Panc1 (cell line): ENCODE data around the gene MGAT5. TPM values are rescaled to one million over a fixed set of nuclear protein-coding genes. Genes with fewer than 3 reads are reported as not detected.

Source experiments
- ATAC-seq: fragments of 200-7000 bp; cut with Tn5 transposase; 2 replicates; pipeline ENCODE4 v1.9.1; 2020; ENCODE audit warnings: mild to moderate bottlenecking, moderate library complexity
- BruUV-seq: library from RNA; stranded (reverse); fragments of 400-500 nt; replicated peaks from 2 replicates; lab custom pipeline; 2021; lab: Mats Ljungman, UMichigan
- CTCF ChIA-PET: fragments of 300-600 bp; sonication (Branson Sonifier 250); formaldehyde crosslinking; loops from one replicate; lab custom pipeline; 2022; ENCODE audit warnings: antibody characterized with exemption; lab: Charles Lee
- POLR2A ChIA-PET: fragments of 300-600 bp; sonication (Branson Sonifier 250); formaldehyde crosslinking; loops from one replicate; lab custom pipeline; 2022; ENCODE audit warnings: antibody characterized with exemption; lab: Charles Lee
- DNase-seq: peaks from one replicate; pipeline ENCODE4 v3.0.0-alpha.2; 2010; ENCODE audit warnings: low read depth, low spot score
- H3K27ac ChIP-seq: 2 replicates; pipeline ENCODE4 v1.5.1; 2011; ENCODE audit warnings: mild to moderate bottlenecking, low read length, inconsistent platforms
- H3K27me3 ChIP-seq: fragments of 200-500 bp; sonication (Bioruptor generic); 2 replicates; pipeline ENCODE4 v1.6.0; 2014; ENCODE audit warnings: low read length, inconsistent platforms; ENCODE audit not compliant: control insufficient read depth, insufficient read depth
- H3K36me3 ChIP-seq: fragments of 200-500 bp; sonication (Bioruptor generic); 2 replicates; pipeline ENCODE4 v1.5.1; 2014; ENCODE audit warnings: inconsistent platforms, mild to moderate bottlenecking, low read length, moderate library complexity; ENCODE audit not compliant: control insufficient read depth, insufficient read depth
- H3K4me1 ChIP-seq: 2 replicates; pipeline ENCODE4 v1.5.1; 2011; ENCODE audit warnings: inconsistent platforms, mild to moderate bottlenecking, low read length, moderate library complexity; ENCODE audit not compliant: control insufficient read depth, insufficient read depth
- H3K4me3 ChIP-seq, 2 experiments: 2 replicates each; pipeline ENCODE4 v1.5.1; 2011 to 2012; ENCODE audit warnings: low read depth in 2 of 2, low read length in 2 of 2, mild to moderate bottlenecking in 2 of 2, inconsistent platforms in 1 of 2, moderate library complexity in 1 of 2
- H3K9me3 ChIP-seq: fragments of 200-500 bp; sonication (Bioruptor generic); 2 replicates; pipeline ENCODE4 v1.5.1; 2014; ENCODE audit warnings: low read depth, mild to moderate bottlenecking, inconsistent platforms, low read length, moderate library complexity; ENCODE audit not compliant: control insufficient read depth, insufficient read depth
- POLR2AphosphoS5 ChIP-seq: IDR thresholded peaks from 2 replicates; pipeline ENCODE4 v1.6.1; 2012; ENCODE audit warnings: mild to moderate bottlenecking, low read depth, low read length, moderate library complexity
- SIN3A ChIP-seq: IDR thresholded peaks from 2 replicates; pipeline ENCODE4 v1.6.1; 2012; ENCODE audit warnings: low read depth, mild to moderate bottlenecking, low read length, moderate library complexity, borderline replicate concordance; ENCODE audit not compliant: insufficient read depth
- TCF7L2 ChIP-seq: IDR thresholded peaks from 2 replicates; pipeline ENCODE4 v1.6.1; 2011; ENCODE audit warnings: mild to moderate bottlenecking, low read depth, low read length, inconsistent platforms
- in situ Hi-C: cut with HindIII; loops from 2 replicates; pipeline ENCODE4 v1.10.0; 2016; ENCODE audit warnings: low sequenced_read_pairs, low pct_unique_long_range_greater_than_20kb
- intact Hi-C: fragments of 100-400 bp; cut with micrococcal nuclease; formaldehyde crosslinking; loops from one replicate; pipeline ENCODE4 v1.10.0; 2022; ENCODE audit not compliant: unreplicated experiment
- total RNA-seq: library from RNA; stranded (reverse); gene quantifications from one replicate; pipeline ENCODE4 v1.2.1, GENCODE V29; 2021; ENCODE audit not compliant: unreplicated experiment
- TF ChIP-seq, protein P1 (sequence below), 2 experiments: IDR thresholded peaks; 2 replicates each; pipeline ENCODE4 v1.6.1; 2011 to 2012; ENCODE audit warnings: low read depth in 2 of 2, control low read depth in 1 of 2, low read length in 1 of 2, mild to moderate bottlenecking in 1 of 2, moderate library complexity in 1 of 2; ENCODE audit not compliant: insufficient read depth in 1 of 2
- TF ChIP-seq, protein P2 (sequence below): fragments of 450-650 bp; IDR thresholded peaks from 2 replicates; pipeline ENCODE4 v1.5.1; 2017; ENCODE audit warnings: mild to moderate bottlenecking

Gene MGAT5
- total RNA-seq, 1 experiment from 2014 or later, result 22.1 TPM

DNA sequence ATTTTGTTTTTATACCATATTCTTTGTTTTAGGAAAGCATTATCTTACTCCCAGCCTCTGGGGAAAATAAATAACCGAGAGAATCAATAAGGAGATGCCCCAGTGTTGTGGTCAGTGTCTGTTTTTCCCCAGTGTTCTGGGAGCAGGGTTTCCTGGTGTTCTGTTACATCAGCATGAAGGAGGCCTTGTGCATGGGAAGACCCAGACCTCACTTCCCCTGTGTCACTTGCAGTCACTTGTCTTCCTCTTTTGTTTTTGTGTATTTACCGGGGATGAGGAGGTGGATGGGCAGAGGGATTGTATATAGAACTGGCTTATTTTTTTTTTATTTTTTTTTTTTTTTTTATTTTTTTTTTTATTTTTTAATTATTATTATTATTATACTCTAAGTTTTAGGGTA lies 45.0 kb upstream of the MGAT5 start:
- in situ Hi-C loops (no loop called here), intact Hi-C loops (loop anchor here (5.0 kb wide), 2 partner anchors 92 to 322 kb away; no protein-coding TSS in a partner anchor)
- ATAC-seq (no peak), DNase-seq (no peak)
- ChIA-PET POLR2A (no interaction called here), CTCF (no interaction called here)
- no peak overlapping the region for H3K27ac ChIP-seq
- H3K4me1 ChIP-seq, result no peaks in the 10 kb centered on the region
- no TSS peak for BruUV-seq
- H3K27me3 ChIP-seq, result no peaks in the 10 kb centered on the region
- H3K4me3 ChIP-seq, result no peak overlapping the region
- TF ChIP-seq, protein P1, sequence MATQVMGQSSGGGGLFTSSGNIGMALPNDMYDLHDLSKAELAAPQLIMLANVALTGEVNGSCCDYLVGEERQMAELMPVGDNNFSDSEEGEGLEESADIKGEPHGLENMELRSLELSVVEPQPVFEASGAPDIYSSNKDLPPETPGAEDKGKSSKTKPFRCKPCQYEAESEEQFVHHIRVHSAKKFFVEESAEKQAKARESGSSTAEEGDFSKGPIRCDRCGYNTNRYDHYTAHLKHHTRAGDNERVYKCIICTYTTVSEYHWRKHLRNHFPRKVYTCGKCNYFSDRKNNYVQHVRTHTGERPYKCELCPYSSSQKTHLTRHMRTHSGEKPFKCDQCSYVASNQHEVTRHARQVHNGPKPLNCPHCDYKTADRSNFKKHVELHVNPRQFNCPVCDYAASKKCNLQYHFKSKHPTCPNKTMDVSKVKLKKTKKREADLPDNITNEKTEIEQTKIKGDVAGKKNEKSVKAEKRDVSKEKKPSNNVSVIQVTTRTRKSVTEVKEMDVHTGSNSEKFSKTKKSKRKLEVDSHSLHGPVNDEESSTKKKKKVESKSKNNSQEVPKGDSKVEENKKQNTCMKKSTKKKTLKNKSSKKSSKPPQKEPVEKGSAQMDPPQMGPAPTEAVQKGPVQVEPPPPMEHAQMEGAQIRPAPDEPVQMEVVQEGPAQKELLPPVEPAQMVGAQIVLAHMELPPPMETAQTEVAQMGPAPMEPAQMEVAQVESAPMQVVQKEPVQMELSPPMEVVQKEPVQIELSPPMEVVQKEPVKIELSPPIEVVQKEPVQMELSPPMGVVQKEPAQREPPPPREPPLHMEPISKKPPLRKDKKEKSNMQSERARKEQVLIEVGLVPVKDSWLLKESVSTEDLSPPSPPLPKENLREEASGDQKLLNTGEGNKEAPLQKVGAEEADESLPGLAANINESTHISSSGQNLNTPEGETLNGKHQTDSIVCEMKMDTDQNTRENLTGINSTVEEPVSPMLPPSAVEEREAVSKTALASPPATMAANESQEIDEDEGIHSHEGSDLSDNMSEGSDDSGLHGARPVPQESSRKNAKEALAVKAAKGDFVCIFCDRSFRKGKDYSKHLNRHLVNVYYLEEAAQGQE (IDR thresholded peaks at IDR 0.05; ENCODE audit: insufficient read depth in 1 of 2, low read depth in 2 of 2, low read length in 1 of 2), result no peak
- TF ChIP-seq SIN3A, result no peak
- TF ChIP-seq POLR2AphosphoS5, result no peak
- TF ChIP-seq, protein P2, sequence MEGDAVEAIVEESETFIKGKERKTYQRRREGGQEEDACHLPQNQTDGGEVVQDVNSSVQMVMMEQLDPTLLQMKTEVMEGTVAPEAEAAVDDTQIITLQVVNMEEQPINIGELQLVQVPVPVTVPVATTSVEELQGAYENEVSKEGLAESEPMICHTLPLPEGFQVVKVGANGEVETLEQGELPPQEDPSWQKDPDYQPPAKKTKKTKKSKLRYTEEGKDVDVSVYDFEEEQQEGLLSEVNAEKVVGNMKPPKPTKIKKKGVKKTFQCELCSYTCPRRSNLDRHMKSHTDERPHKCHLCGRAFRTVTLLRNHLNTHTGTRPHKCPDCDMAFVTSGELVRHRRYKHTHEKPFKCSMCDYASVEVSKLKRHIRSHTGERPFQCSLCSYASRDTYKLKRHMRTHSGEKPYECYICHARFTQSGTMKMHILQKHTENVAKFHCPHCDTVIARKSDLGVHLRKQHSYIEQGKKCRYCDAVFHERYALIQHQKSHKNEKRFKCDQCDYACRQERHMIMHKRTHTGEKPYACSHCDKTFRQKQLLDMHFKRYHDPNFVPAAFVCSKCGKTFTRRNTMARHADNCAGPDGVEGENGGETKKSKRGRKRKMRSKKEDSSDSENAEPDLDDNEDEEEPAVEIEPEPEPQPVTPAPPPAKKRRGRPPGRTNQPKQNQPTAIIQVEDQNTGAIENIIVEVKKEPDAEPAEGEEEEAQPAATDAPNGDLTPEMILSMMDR, result no peak
- TF ChIP-seq TCF7L2, result no peak
- no peaks in the 10 kb centered on the region for H3K36me3 ChIP-seq
- H3K9me3 ChIP-seq, result no peaks in the 10 kb centered on the region

DNA sequence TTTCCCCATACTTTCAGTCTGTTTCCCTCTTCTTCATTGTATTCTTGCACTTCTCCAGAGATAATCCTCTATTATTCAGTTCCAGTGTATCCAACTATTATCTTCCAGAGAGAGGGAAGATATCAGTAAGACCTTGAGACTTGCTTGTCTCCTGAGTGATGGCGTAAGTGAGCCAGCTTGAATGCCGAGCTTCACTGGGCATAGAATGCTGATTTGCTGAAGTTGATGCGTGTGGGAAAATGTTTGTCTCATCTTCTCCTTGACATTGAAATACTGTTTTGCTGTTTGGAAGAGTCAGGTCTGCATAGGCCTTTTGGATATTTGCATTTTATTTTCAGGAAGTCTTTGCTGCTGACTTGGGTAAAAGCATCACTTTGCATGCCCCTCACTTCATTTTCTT lies 41.1 kb upstream of the MGAT5 start:
- BruUV-seq, result no TSS peak
- CTCF ChIA-PET, result no interaction called here

More for the DNA sequence above, 41.1 kb upstream of the MGAT5 start:
- H3K36me3 ChIP-seq, result no peaks in the 10 kb centered on the region
- no peak overlapping the region for H3K27ac ChIP-seq
- DNase-seq (no peak), ATAC-seq (no peak)
- no peaks in the 10 kb centered on the region for H3K4me1 ChIP-seq
- no peaks in the 10 kb centered on the region for H3K27me3 ChIP-seq
- H3K9me3 ChIP-seq, result no peaks in the 10 kb centered on the region
- POLR2A ChIA-PET, result no interaction called here
- TF ChIP-seq TCF7L2 (no peak), SIN3A (no peak), POLR2AphosphoS5 (no peak)
- TF ChIP-seq, protein P2, result no peak
- TF ChIP-seq, protein P1 (IDR thresholded peaks at IDR 0.05; ENCODE audit: insufficient read depth in 1 of 2, low read depth in 2 of 2, low read length in 1 of 2), result no peak
- intact Hi-C loops, result no loop called here
- H3K4me3 ChIP-seq, result no peak overlapping the region
- in situ Hi-C loops, result no loop called here
